Osteoblast (primary cell): ENCODE measurements around the gene HSPD1. TPM values are rescaled to one million over a fixed set of nuclear protein-coding genes. Genes with fewer than 3 reads are reported as not detected.

Experiments
- DNase-seq: peaks from one replicate; pipeline ENCODE4 v3.0.0; 2011; ENCODE audit warnings: low spot score, mixed read lengths; ENCODE audit not compliant: insufficient read length; ENCODE audit errors: missing footprints
- H2AFZ ChIP-seq: 2 replicates; pipeline ENCODE4 v1.6.0; 2011; ENCODE audit warnings: mild to moderate bottlenecking, low read length
- H3K27ac ChIP-seq: 2 replicates; pipeline ENCODE4 v1.5.1; 2011; ENCODE audit warnings: mild to moderate bottlenecking, low read depth, low read length, moderate library complexity
- H3K27me3 ChIP-seq: 2 replicates; pipeline ENCODE4 v1.6.0; 2012; ENCODE audit warnings: mild to moderate bottlenecking, control low read depth, inconsistent platforms, low read length, moderate library complexity; ENCODE audit not compliant: insufficient read depth
- H3K36me3 ChIP-seq: 2 replicates; pipeline ENCODE4 v1.5.1; 2011; ENCODE audit warnings: mild to moderate bottlenecking, low read length, control low read depth, moderate library complexity; ENCODE audit not compliant: insufficient read depth
- H3K4me1 ChIP-seq: 2 replicates; pipeline ENCODE4 v1.5.1; 2011; ENCODE audit warnings: mild to moderate bottlenecking, low read length, control low read depth, moderate library complexity; ENCODE audit not compliant: insufficient read depth
- H3K4me2 ChIP-seq: 2 replicates; pipeline ENCODE4 v1.6.0; 2011; ENCODE audit warnings: mild to moderate bottlenecking, low read length; ENCODE audit not compliant: insufficient read depth
- H3K4me3 ChIP-seq: fragments of 200-600 bp; sonication (generic); 3 replicates; pipeline ENCODE4 v1.5.1; 2012; ENCODE audit warnings: mild to moderate bottlenecking, low read length, inconsistent platforms; ENCODE audit not compliant: insufficient read depth
- H3K79me2 ChIP-seq: 2 replicates; pipeline ENCODE4 v1.6.0; 2012; ENCODE audit warnings: mild to moderate bottlenecking, low read length, control low read depth, inconsistent platforms; ENCODE audit not compliant: insufficient read depth
- H3K9me3 ChIP-seq: 2 replicates; pipeline ENCODE4 v1.5.1; 2011; ENCODE audit warnings: low read depth, low read length, control low read depth
- H4K20me1 ChIP-seq: 2 replicates; pipeline ENCODE4 v1.6.0; 2012; ENCODE audit warnings: mild to moderate bottlenecking, low read length, control low read depth; ENCODE audit not compliant: insufficient read depth
- CTCF ChIP-seq: IDR thresholded peaks from 2 replicates; pipeline ENCODE4 v1.5.1; 2011; ENCODE audit warnings: mild to moderate bottlenecking, low read depth, low read length, moderate library complexity; ENCODE audit errors: extremely low read depth
- small RNA-seq: library from RNA; depleted of rRNA; stranded (forward); fragments of <200 nt; gene quantifications from one replicate; pipeline ENCODE3, GENCODE V24; 2012
- total RNA-seq: library from RNA; depleted of rRNA; stranded (reverse); fragments of >200 nt; gene quantifications from 2 replicates; pipeline ENCODE4 v1.2.3, GENCODE V29; 2012

The HSPD1 gene
- total RNA-seq, 1 donor = 117 TPM

GRCh38 chr2:197446844-197447243 is 52.8 kb downstream of the HSPD1 start:
- no peaks in the 10 kb centered on the region for H3K36me3 ChIP-seq
- H3K4me2 ChIP-seq = no peak overlapping the region
- no peak for TF ChIP-seq CTCF
- H3K79me2 ChIP-seq = no peaks in the 10 kb centered on the region
- H2AFZ ChIP-seq = no peak overlapping the region
- no peaks in the 10 kb centered on the region for H3K9me3 ChIP-seq
- no peaks in the 10 kb centered on the region for H3K27me3 ChIP-seq
- H3K4me1 ChIP-seq = no peaks in the 10 kb centered on the region
- no peak for DNase-seq
- H3K27ac ChIP-seq = no peak overlapping the region
- H3K4me3 ChIP-seq = no peak overlapping the region
- no peaks in the 10 kb centered on the region for H4K20me1 ChIP-seq

GRCh38 chr2:197445746-197446145 is 53.9 kb downstream of the HSPD1 start:
- Histone ChIP-seq H2AFZ (peak overlapping the region; percentile 23), H4K20me1 (no peaks in the 10 kb centered on the region), H3K27ac (no peak overlapping the region), H3K4me2 (no peak overlapping the region), H3K9me3 (no peaks in the 10 kb centered on the region), H3K4me1 (no peaks in the 10 kb centered on the region), H3K79me2 (no peaks in the 10 kb centered on the region), H3K36me3 (no peaks in the 10 kb centered on the region), H3K27me3 (no peaks in the 10 kb centered on the region), H3K4me3 (no peak overlapping the region)
- no peak for DNase-seq
- no peak for TF ChIP-seq CTCF

- H4K20me1 ChIP-seq = no peaks in the 10 kb centered on the region
- no peak overlapping the region for H3K4me2 ChIP-seq
- no peak for TF ChIP-seq CTCF
- no peaks in the 10 kb centered on the region for H3K9me3 ChIP-seq
- no peaks in the 10 kb centered on the region for H3K4me1 ChIP-seq
- H3K27me3 ChIP-seq = no peaks in the 10 kb centered on the region
- no peak overlapping the region for H3K4me3 ChIP-seq
- H3K79me2 ChIP-seq = no peaks in the 10 kb centered on the region
- H3K27ac ChIP-seq = no peak overlapping the region
- no peak for DNase-seq
- H2AFZ ChIP-seq = peak overlapping the region; percentile 38
- no peaks in the 10 kb centered on the region for H3K36me3 ChIP-seq
These were observed 56.8 kb downstream of the HSPD1 start for GRCh38 chr2:197442857-197443256.

GRCh38 chr2:197437380-197437779 is 62.3 kb downstream of the HSPD1 start:
- Histone ChIP-seq H3K4me3 (no peak overlapping the region), H3K79me2 (peaks cover 33% of the 10 kb centered on the region), H3K4me1 (peaks cover 18% of the 10 kb centered on the region), H3K36me3 (no peaks in the 10 kb centered on the region), H2AFZ (no peak overlapping the region), H3K9me3 (no peaks in the 10 kb centered on the region), H3K27ac (no peak overlapping the region), H4K20me1 (peaks cover 17% of the 10 kb centered on the region), H3K4me2 (no peak overlapping the region), H3K27me3 (no peaks in the 10 kb centered on the region)
- DNase-seq = no peak
- TF ChIP-seq CTCF = no peak

Small RNA genes within 50 kb of the gene (small RNA-seq; reads per million reads assigned to genes)
- gene AC020550.1 = not detected
- not detected for gene RNU6-1029P

Other genes with a start within 250 kb of the HSPD1 start
- gene ANKRD44, start 189.1 kb downstream of the HSPD1 start, total RNA-seq = 44.5 and 56.3 TPM in 2 replicates
- 241 and 253 TPM in 2 replicates for gene SF3B1, start 64.8 kb downstream of the HSPD1 start, total RNA-seq
- gene COQ10B, start 46.3 kb downstream of the HSPD1 start, total RNA-seq = 43.9 and 48.1 TPM in 2 replicates
- 23.5 and 30.6 TPM in 2 replicates for gene HSPE1, start 539 bp upstream of the HSPD1 start, total RNA-seq
- gene MOB4, start 16.2 kb upstream of the HSPD1 start, total RNA-seq = 26.4 and 33.3 TPM in 2 replicates
- gene RFTN2, start 175.7 kb upstream of the HSPD1 start, total RNA-seq = 14.5 and 18.6 TPM in 2 replicates
- gene MARS2, start 205.5 kb upstream of the HSPD1 start, total RNA-seq = 3.2 and 3.3 TPM in 2 replicates